ENCODE results near the gene PLXND1.

- TF ChIP-seq CTCF (IDR thresholded peaks at IDR 0.05), result no peak
- TF ChIP-seq POLR2AphosphoS5 (IDR thresholded peaks at IDR 0.05), result no peak
- TF ChIP-seq POLR2A (IDR thresholded peaks at IDR 0.05; ENCODE audit: low read depth), result no peak
- no peak for TF ChIP-seq EP300 (IDR thresholded peaks at IDR 0.05)
Measured at GRCh38 chr3:129518581-129518980, 87.9 kb downstream of the PLXND1 start.
